H1 (cell line): ENCODE measurements around the gene MACROD2.

Experiments
- BRCA1 ChIP-seq: IDR thresholded peaks from 2 replicates; pipeline ENCODE4 v1.6.1; 2012; ENCODE audit warnings: low read depth, low read length, improper control_type of control experiment
- CEBPB ChIP-seq: IDR thresholded peaks from 2 replicates; pipeline ENCODE4 v1.6.1; 2012; ENCODE audit warnings: low read depth, low read length
- NRF1 ChIP-seq: IDR thresholded peaks from 2 replicates; pipeline ENCODE4 v1.6.1; 2011; ENCODE audit warnings: mild to moderate bottlenecking, low read depth, low read length, improper control_type of control experiment
- POLR2AphosphoS5 ChIP-seq: IDR thresholded peaks from 2 replicates; pipeline ENCODE4 v1.6.1; 2011; ENCODE audit warnings: low read depth, low read length
- SIN3A ChIP-seq, 2 experiments: IDR thresholded peaks in 1 of 2; conservative IDR thresholded peaks in 1 of 2; 2 replicates each; pipeline ENCODE4 v1.6.1; 2011 to 2012; ENCODE audit warnings: low read length in 2 of 2, improper control_type of control experiment in 1 of 2, low read depth in 1 of 2, mild to moderate bottlenecking in 1 of 2
- TAF1 ChIP-seq: IDR thresholded peaks from 2 replicates; pipeline ENCODE4 v1.6.1; 2011; ENCODE audit warnings: mild to moderate bottlenecking, low read depth, low read length

- no peak for TF ChIP-seq BRCA1
- no peak for TF ChIP-seq SIN3A (conservative IDR thresholded peaks at IDR 0.05 in 1 of 2, IDR thresholded peaks at IDR 0.05 in 1 of 2; ENCODE audit: low read depth in 1 of 2, low read length in 2 of 2)
- TF ChIP-seq TAF1 = no peak
- no peak for TF ChIP-seq NRF1
- TF ChIP-seq CEBPB = no peak
- no peak for TF ChIP-seq POLR2AphosphoS5
These were observed 2016.2 kb downstream of the MACROD2 start for GRCh38 chr20:16011519-16011918.
